B cell (primary cell): ENCODE data around the gene CREB3L4. TPM values are rescaled to one million over a fixed set of nuclear protein-coding genes. Genes with fewer than 3 reads are reported as not detected.

Experiments used
- ATAC-seq: fragments of 200-7000 bp; cut with Tn5 transposase; one replicate; pipeline ENCODE4 v1.10.0; 2021; ENCODE audit warnings: low read depth, mild to moderate bottlenecking, moderate number of reproducible peaks, moderate library complexity
- CTCF ChIA-PET: fragments of 350-600 bp; sonication (Branson Sonifier 250); formaldehyde crosslinking; loops from one replicate; lab custom pipeline; 2021; ENCODE audit warnings: antibody characterized with exemption, inconsistent platforms; lab: Charles Lee
- POLR2A ChIA-PET: fragments of 350-600 bp; sonication (Branson Sonifier 250); formaldehyde crosslinking; loops from one replicate; lab custom pipeline; 2021; ENCODE audit warnings: antibody characterized with exemption; lab: Charles Lee
- DNase-seq: peaks from one replicate; pipeline ENCODE4 v3.0.0; 2013
- H2AFZ ChIP-seq: 2 replicates; pipeline ENCODE4 v1.6.1; 2012; ENCODE audit warnings: mild to moderate bottlenecking, low read depth, low read length; ENCODE audit not compliant: insufficient read depth, poor library complexity, severe bottlenecking
- H3K27ac ChIP-seq, 2 donors: 1 replicate in 1 of 2; 2 replicates in 1 of 2; pipeline ENCODE4 v1.5.1; 2012 to 2013; ENCODE audit warnings: low read length in 2 of 2, mild to moderate bottlenecking in 2 of 2, moderate library complexity in 1 of 2
- H3K27me3 ChIP-seq, 4 experiments: fragments of 200-600 bp in 1 of 4; sonication (generic) in 1 of 4; replicated peaks in 1 of 4; 1 replicate in 2 of 4; 2 replicates in 2 of 4; pipeline versions ENCODE4 v1.6.1 to v1.7.0; 2013 to 2016; ENCODE audit warnings: low read length in 3 of 4, mild to moderate bottlenecking in 2 of 4, mixed read lengths in 1 of 4, moderate library complexity in 1 of 4; ENCODE audit not compliant: insufficient read depth in 4 of 4, control insufficient read depth in 3 of 4; ENCODE audit errors: control extremely low read depth in 1 of 4
- H3K36me3 ChIP-seq, 2 experiments: replicated peaks in 1 of 2; 1 replicate in 1 of 2; 2 replicates in 1 of 2; pipeline versions ENCODE4 v1.6.1 to v1.7.1; 2013; ENCODE audit warnings: low read length in 1 of 2; ENCODE audit not compliant: insufficient read depth in 2 of 2, control insufficient read depth in 1 of 2; ENCODE audit errors: control extremely low read depth in 1 of 2, extremely low read depth in 1 of 2
- H3K4me1 ChIP-seq, 2 donors: fragments of 200-600 bp in 1 of 2; sonication (generic) in 1 of 2; 1 replicate in 1 of 2; 2 replicates in 1 of 2; pipeline versions ENCODE4 v1.5.1 to v1.6.1; 2013 to 2017; ENCODE audit warnings: low read length in 2 of 2; ENCODE audit not compliant: control insufficient read depth in 2 of 2, insufficient read depth in 2 of 2
- H3K4me2 ChIP-seq: replicated peaks from 2 replicates; pipeline ENCODE3; 2012; ENCODE audit warnings: mild to moderate bottlenecking, low read depth, low read length; ENCODE audit not compliant: poor library complexity, severe bottlenecking
- H3K4me3 ChIP-seq, 5 experiments: fragments of 200-600 bp in 1 of 5; sonication (generic) in 1 of 5; 1 replicate in 3 of 5; 2 replicates in 2 of 5; pipeline versions ENCODE4 v1.5.1 to v1.7.0; 2011 to 2016; ENCODE audit warnings: low read length in 4 of 5, mild to moderate bottlenecking in 4 of 5, low read depth in 2 of 5, control low read depth in 1 of 5, moderate library complexity in 1 of 5; ENCODE audit not compliant: insufficient read depth in 1 of 5; ENCODE audit errors: control extremely low read depth in 1 of 5, extremely low read depth in 1 of 5
- H3K79me2 ChIP-seq: fragments of 200-600 bp; sonication (generic); one replicate; pipeline ENCODE4 v1.6.0; 2016; ENCODE audit warnings: low read length; ENCODE audit not compliant: control insufficient read depth, insufficient read depth
- H3K9ac ChIP-seq: fragments of 200-600 bp; sonication (generic); 2 replicates; pipeline ENCODE4 v1.6.1; 2017; ENCODE audit warnings: mild to moderate bottlenecking, low read length, moderate library complexity
- H3K9me3 ChIP-seq, 3 donors: one replicate each; pipeline versions ENCODE4 v1.6.1 to v1.7.1; 2013; ENCODE audit warnings: low read length in 2 of 3; ENCODE audit not compliant: control insufficient read depth in 2 of 3, insufficient read depth in 1 of 3; ENCODE audit errors: control extremely low read depth in 1 of 3
- H4K20me1 ChIP-seq: 2 replicates; pipeline ENCODE4 v1.6.0; 2012; ENCODE audit warnings: mild to moderate bottlenecking, low read length; ENCODE audit not compliant: insufficient read depth, control insufficient read depth, poor library complexity, severe bottlenecking
- H3K27ac Mint-ChIP-seq: one replicate; pipeline ENCODE4 v1.8.0; 2021; ENCODE audit warnings: mixed read lengths
- H3K27me3 Mint-ChIP-seq: one replicate; pipeline ENCODE4 v1.8.0; 2021; ENCODE audit warnings: mixed read lengths
- H3K4me1 Mint-ChIP-seq: one replicate; pipeline ENCODE4 v1.8.0; 2021; ENCODE audit warnings: mixed read lengths
- H3K4me3 Mint-ChIP-seq: one replicate; pipeline ENCODE4 v1.8.0; 2021; ENCODE audit warnings: mixed read lengths
- H3K9me3 Mint-ChIP-seq: one replicate; pipeline ENCODE4 v1.8.0; 2022; ENCODE audit warnings: mixed read lengths; ENCODE audit not compliant: insufficient read depth
- CTCF ChIP-seq: fragments of 200-600 bp; IDR thresholded peaks from one replicate; pipeline ENCODE4 v1.8.0; 2022; ENCODE audit warnings: antibody characterized with exemption, mild to moderate bottlenecking
- EZH2 ChIP-seq: IDR thresholded peaks from 2 replicates; pipeline ENCODE4 v1.6.1; 2012; ENCODE audit warnings: borderline replicate concordance, low read depth, mild to moderate bottlenecking, moderate library complexity, low read length; ENCODE audit not compliant: insufficient read depth, poor library complexity, severe bottlenecking
- WGBS: methylation state at CpG from one replicate; pipeline ENCODE4 v1.1.5; 2013; ENCODE audit warnings: missing lambda C conversion rate; ENCODE audit not compliant: insufficient coverage; 5-methylcytosine and 5-hydroxymethylcytosine counted together
- intact Hi-C: fragments of 100-400 bp; cut with micrococcal nuclease; formaldehyde crosslinking; loops from one replicate; pipeline ENCODE4 v1.10.0; 2022
- polyA plus RNA-seq: library from polyadenylated mRNA; depleted of rRNA; stranded (reverse); fragments of >200 nt; gene quantifications from 2 replicates; pipeline ENCODE4 v1.2.3, GENCODE V29; 2012
- total RNA-seq, 2 donors: library from RNA; stranded (reverse); fragments of 120-200 nt in 1 of 2; gene quantifications; 1 replicate in 1 of 2; 2 replicates in 1 of 2; pipeline versions ENCODE4 v1.2.3 to v1.2.4, GENCODE V29; 2013 to 2022

CREB3L4 gene
- total and polyA plus RNA-seq, 2 donors (not counting 1 experiment from before 2014, with no cell fraction given): 21.8 to 28.1 TPM

- ChIA-PET CTCF (interaction anchor here (1.0 to 7.5 kb wide), 5 partner anchors 9 to 165 kb away, joined by 3 to 65 read pairs (median 9); partner anchors contain the start of genes DENND4B and RAB13), POLR2A (interaction anchor here (1.4 to 9.2 kb wide), 6 partner anchors 9 to 28 kb away, joined by 5 to 115 read pairs (median 11); partner anchors contain the start of genes DENND4B, JTB, RAB13 and RPS27)
- peak overlapping the region; percentile 85 to 95 for H3K27ac ChIP-seq
- H3K4me3 ChIP-seq: peak overlapping the region; percentile 64 to 89 (median 86)
- Mint-ChIP-seq H3K9me3 (no peaks in the 10 kb centered on the region), H3K4me3 (peak overlapping the region; percentile 83), H3K4me1 (peaks cover 60% of the 10 kb centered on the region), H3K27me3 (no peaks in the 10 kb centered on the region), H3K27ac (peak overlapping the region; percentile 85)
- H3K9me3 ChIP-seq: no peaks in the 10 kb centered on the region
- intact Hi-C loops: loop anchor here (1.0 kb wide), 2 partner anchors 15 to 16 kb away; partner anchors contain the start of genes DENND4B and JTB
- peaks cover 45 to 51% of the 10 kb centered on the region in 2 donors for H3K4me1 ChIP-seq
- peak overlapping the region; percentile 85 for H3K4me2 ChIP-seq
- H3K36me3 ChIP-seq: peaks cover 0 to 12% of the 10 kb centered on the region in 2 experiments
- H2AFZ ChIP-seq: peak overlapping the region; percentile 91
- no peak for ATAC-seq
- WGBS: 62% methylated on average over 10 of the region's 16 CpGs
- H4K20me1 ChIP-seq: peaks cover 11% of the 10 kb centered on the region
- H3K79me2 ChIP-seq: peaks cover 71% of the 10 kb centered on the region
- no peaks in the 10 kb centered on the region for H3K27me3 ChIP-seq
- H3K9ac ChIP-seq: peak overlapping the region; percentile 84
- no peak for DNase-seq
- TF ChIP-seq EZH2: no peak
- TF ChIP-seq CTCF: no peak
Measured at GRCh38 chr1:153962088-153963029, 5.3 kb upstream of the CREB3L4 start.
